Endothelial cell of hepatic sinusoid (primary cell): ENCODE results near the gene LRCOL1.

Experiments used
- in situ Hi-C: cut with HindIII; loops from 2 replicates; pipeline ENCODE4 v1.10.0; 2017; ENCODE audit warnings: low sequenced_read_pairs

Gene LRCOL1

DNA sequence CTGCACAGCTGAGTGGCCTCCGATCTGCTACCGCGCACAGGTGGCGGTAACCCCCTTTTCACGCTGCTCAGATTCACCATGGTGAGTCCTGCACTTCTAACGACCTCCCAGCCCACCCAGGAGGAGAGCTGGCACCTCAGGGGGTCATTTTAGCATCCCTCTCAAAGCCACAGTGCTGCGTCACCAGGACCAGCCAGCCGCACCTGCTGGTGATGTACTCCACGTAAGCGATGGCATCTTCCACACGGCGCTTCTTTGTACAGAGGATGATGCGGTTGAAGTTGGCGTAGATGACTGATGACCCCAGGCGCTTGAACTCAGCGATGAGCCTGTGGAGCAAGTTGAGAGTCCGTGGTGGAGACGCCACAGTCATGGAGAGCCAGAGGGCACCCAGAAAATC lies 27.4 kb upstream of the LRCOL1 start:
- in situ Hi-C loops, result no loop called here

GRCh38 chr12:132635076-132635955 lies 24.9 kb upstream of the LRCOL1 start:
- in situ Hi-C loops, result no loop called here

DNA sequence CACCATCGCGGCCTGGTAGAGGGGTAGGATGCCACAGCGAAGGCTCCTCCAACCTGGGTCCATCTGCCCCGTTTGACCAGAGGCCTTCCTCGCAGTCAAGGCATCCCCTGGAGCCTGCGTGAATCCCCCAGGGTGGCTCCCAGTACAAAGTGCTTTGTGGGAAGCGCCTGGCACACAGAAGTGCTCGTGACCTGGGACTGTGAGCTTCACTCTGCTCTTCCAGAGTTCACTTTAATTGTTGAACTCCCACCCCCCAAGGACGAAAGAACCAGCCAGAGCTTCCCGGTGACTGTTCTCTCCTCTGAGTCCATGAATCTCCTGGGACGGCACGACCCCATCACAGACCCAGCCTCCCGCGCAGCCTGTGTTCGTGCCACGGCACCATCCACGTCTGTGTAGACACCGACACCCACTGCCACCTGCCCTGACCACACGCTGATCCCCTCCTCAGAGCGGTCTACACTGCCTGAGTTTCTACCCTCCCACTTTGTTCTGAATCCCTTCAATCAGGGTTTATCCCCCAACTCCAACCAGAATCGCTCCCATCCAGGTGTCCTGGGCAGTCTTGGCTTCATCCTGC lies 24.1 kb upstream of the LRCOL1 start:
- in situ Hi-C loops, result no loop called here

- in situ Hi-C loops, result no loop called here
These were observed 23.5 kb upstream of the LRCOL1 start for GRCh38 chr12:132633901-132634300.

DNA sequence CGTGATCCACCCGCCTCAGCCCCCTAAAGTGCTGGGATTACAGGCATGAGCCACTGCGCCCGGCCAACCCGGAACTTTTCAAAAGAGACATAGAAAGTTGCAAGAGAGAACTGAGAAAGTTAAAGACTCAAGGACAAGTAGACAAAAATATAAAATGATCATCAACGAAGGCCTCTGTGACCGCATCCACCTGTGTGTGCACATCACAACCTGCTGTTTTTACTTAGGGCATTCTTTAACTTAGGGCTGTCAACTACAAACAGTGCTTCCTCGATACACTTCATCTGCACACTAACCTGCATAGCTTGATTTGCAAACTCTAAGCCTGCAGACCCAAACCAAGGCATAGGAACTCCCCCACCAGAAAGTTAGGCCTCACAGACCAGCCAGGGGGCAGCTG lies 23.0 kb upstream of the LRCOL1 start:
- in situ Hi-C loops, result no loop called here

DNA sequence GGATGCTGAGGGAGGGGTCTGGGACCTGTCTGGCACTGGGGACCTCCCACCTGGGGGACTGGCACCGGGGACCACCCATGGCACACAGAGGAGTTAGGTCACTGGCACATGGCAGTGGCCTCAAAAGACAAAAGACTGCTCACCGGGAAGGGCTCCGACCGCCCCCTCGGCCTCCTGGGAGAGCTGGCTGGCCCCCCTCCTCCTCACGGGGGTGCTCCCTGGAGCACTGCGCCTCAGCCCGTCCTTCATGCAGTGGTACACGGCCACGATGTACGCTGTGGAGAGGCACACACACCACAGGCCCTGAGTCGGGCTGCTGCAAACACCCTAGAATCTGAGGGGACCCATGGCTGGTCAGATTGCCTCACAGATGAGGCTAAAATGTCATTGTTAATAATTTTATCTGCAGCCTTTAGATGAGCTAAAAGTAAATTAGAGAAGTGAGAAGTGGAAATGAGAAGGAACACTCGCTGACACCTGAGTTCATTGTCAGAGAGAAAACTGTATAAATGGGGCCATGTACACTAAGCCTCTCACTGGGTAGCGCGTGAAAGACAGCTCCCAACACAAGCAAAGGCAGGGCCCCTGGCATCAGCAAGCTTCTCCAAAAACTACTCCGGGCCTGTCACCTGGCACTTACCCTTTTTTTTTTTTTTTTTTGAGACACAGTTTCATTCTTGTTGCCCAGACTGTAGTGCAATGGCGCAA lies 22.3 kb upstream of the LRCOL1 start:
- in situ Hi-C loops, result no loop called here

DNA sequence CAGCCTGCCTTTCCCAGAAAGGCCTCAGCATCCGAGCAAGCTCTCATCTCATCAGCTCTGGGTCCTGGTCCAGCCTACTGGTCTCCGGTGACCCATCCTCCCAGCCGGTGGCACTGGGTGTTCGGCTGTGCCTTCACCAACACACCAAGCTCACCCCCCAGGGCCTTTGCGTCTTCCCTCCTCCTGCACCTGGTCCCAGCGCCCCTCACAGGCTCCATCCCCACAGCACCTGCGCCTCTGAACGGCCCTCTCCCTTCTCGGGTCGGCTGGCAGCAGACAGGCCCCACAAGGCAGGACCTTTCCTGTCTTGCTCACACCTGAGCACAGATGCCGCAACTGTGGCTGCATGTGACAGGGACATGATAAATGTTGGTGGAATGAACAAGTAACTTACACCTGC lies 21.3 kb upstream of the LRCOL1 start:
- in situ Hi-C loops, result no loop called here

DNA sequence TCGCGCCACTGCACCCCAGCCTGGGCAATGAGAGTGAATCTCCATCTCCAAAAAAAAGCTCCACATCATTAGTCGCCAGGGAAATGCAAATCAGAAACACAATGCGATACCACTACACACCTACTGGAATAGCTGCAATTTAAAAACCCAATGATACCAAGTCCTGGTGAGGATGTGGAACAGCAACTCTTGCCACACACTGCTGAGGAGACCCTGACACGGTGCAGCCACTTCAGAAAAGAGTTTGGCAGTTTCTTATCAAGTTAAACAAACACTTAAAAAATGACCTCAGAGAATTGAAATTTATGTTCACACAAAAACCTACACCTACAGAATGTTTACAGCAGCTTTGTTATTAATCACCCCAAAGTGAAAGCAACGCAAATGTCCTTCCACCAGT lies 20.3 kb upstream of the LRCOL1 start:
- in situ Hi-C loops, result no loop called here

- in situ Hi-C loops, result no loop called here
These were observed 18.9 kb upstream of the LRCOL1 start for GRCh38 chr12:132629330-132629729.

DNA sequence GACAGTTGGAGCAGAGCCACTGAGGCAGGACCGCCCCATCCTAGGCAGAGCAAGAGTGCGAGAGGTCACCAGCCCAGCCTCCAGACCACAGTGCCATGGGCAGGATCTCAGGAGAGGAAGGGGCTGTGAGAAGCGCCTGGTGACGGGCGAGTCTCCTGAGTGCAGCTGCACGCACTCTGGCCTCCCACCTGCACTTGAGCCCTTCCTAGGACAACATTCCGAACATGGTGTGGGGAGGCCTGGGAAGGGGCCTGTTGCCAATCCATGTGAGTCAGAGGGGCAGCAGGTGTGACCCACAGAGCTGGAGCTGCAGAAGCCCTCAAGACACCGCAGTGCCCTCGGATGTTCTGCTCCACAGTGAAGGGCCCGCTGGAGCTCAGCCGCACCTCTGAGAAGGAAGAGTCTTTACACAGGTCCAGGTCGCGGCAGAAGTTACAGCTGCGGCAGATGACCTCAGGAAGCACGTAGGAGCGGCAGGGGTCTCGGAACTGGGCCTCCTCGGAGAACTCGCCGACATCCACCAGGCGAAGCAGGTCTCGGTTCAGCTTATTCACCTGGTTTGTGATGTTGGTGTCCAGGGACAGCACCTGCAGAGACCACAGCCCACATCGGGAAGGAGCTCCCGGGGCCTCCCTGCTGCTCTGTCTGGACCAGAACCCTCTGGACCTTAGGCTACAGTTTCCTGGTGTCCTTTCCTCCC lies 15.5 kb upstream of the LRCOL1 start:
- in situ Hi-C loops, result no loop called here

- in situ Hi-C loops, result loop anchor here (25.0 kb wide), 1 partner anchor 188 kb away; no protein-coding TSS in a partner anchor
These were observed 14.7 kb upstream of the LRCOL1 start for GRCh38 chr12:132624910-132625630.

DNA sequence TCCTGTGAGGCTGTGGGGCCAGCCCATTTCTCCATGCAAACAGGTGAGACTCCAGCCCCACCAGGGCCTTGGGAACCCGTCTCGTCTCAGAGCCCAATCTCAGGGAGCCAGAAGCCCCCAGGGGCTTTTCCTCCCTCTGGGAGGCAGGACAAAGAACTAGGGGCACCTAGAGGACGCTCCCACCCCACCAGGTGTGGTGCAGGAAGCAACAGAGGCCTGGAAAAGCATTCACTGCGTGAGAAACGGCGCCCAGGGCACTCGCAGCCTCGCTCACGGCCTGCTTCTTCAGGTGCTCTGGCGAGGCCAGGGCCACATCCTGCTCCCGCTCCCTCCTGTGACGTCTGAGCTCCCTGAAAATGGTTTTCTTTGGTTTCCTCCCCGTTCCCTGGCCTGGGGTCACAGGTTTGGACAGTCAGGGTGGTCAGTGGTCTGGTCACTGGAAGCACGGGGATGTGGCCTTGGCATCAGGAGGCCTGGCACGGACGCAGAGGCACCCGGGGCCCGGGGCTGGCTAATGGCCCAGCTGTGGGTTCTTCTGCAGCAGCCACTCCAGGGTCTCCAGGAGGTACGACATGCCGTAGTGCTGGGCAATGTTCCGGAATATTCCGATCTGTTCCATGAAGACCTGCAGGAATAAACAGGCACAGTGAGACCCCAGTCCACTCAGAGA lies 13.9 kb upstream of the LRCOL1 start:
- in situ Hi-C loops, result loop anchor here (25.0 kb wide), 1 partner anchor 187 kb away; no protein-coding TSS in a partner anchor

GRCh38 chr12:132623072-132623869 lies 12.9 kb upstream of the LRCOL1 start:
- in situ Hi-C loops, result loop anchor here (25.0 kb wide), 1 partner anchor 186 kb away; no protein-coding TSS in a partner anchor

DNA sequence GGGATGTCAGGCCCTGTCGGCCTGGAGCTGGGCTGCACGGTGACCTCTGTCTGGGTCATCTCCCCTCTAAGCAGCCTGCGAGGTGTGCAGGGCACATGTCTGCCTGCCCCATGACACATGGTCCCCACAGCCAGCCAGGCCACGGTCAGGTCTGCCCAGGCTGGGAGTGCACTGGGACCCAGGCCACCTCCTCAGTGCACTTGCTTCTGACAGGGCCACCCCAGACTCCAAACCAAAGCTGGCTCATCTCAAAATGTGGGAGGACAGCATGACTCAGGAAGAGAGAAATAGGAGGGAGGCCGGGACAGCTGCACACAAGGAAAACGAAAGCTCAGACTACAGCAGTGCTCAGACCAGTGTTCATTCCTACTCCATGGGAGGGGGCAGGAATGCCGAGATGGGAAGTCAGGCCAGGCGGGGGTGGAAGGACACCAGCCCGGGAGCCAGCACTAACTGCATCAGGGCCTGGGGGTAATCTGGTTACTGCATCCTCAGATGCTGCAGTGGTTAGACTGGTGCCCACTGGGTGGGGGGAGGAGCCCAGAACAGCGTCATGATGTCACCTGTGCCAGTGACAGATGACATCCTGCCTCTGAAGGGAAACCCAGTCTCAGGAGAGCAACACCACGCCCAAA lies 12.2 kb upstream of the LRCOL1 start:
- in situ Hi-C loops, result loop anchor here (25.0 kb wide), 1 partner anchor 185 kb away; no protein-coding TSS in a partner anchor

DNA sequence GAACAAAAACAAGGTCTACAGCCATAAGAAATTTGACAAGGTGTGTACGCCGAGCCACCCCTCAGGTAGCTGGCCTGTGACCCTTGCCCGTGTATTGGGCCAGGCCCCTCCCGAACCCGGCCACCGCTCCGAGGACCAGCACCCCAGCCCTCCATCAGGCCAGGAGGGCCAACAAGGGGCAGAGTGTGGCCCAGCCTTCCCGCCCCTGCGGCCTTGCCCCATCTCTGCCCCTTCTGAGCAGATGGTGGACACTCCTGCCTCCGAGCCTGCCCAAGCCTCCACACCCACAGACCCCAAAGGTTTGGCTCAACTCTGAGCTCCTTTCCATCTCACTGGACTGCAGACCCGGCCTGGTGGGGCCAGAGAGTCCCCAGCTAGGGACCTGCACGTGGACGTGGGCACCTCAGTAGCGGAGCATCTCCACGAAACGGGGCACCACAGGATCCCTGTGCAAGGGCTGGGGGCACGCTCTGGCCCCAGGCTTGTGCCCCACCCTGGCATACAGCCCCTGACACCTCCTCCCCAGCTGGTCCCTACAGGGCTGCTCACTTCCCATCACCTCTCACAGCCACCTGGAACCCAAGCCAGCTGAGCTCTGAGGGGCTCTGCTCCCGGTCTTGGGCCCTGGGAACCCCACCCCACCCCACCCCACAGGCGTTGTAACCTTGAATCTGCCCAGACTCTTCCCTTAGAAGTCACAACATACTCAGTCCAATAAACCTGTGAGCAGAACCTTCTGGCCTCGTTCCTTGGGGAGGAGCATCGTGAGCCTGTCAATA lies 11.5 kb upstream of the LRCOL1 start:
- in situ Hi-C loops, result loop anchor here (25.0 kb wide), 1 partner anchor 185 kb away; no protein-coding TSS in a partner anchor

GRCh38 chr12:132620899-132621656 lies 10.7 kb upstream of the LRCOL1 start:
- in situ Hi-C loops, result loop anchor here (25.0 kb wide), 1 partner anchor 184 kb away; no protein-coding TSS in a partner anchor
